ENCODE measurements around the gene ZNF761.

DNA sequence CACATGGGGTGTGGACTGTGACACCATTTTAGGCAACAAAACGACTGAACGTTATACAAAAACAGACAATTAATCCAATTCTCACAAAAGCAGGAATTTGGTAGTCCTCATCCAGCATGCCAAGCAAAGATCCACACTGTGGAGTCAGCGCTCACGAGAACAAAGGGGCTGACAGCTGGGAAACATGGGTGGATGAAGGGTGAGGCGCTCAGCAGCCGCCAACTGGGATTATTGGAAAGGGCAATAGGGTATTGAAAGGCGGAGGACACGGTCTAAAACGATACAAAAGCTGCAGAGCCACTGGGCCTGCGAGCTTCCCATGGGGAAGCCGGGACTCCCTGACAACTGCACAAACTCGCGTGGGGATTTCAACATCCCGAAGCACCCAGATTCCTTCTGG is 31.1 kb downstream of the ZNF761 start:
- no peak for TF ChIP-seq FOXP1 (IDR thresholded peaks at IDR 0.05)
- TF ChIP-seq FOXP1 (CRISPR knock-in tag; IDR thresholded peaks at IDR 0.05): no peak
- no peak for TF ChIP-seq PAX8 (CRISPR knock-in tag; IDR thresholded peaks at IDR 0.05; ENCODE audit: borderline replicate concordance)
- TF ChIP-seq, protein P1, sequence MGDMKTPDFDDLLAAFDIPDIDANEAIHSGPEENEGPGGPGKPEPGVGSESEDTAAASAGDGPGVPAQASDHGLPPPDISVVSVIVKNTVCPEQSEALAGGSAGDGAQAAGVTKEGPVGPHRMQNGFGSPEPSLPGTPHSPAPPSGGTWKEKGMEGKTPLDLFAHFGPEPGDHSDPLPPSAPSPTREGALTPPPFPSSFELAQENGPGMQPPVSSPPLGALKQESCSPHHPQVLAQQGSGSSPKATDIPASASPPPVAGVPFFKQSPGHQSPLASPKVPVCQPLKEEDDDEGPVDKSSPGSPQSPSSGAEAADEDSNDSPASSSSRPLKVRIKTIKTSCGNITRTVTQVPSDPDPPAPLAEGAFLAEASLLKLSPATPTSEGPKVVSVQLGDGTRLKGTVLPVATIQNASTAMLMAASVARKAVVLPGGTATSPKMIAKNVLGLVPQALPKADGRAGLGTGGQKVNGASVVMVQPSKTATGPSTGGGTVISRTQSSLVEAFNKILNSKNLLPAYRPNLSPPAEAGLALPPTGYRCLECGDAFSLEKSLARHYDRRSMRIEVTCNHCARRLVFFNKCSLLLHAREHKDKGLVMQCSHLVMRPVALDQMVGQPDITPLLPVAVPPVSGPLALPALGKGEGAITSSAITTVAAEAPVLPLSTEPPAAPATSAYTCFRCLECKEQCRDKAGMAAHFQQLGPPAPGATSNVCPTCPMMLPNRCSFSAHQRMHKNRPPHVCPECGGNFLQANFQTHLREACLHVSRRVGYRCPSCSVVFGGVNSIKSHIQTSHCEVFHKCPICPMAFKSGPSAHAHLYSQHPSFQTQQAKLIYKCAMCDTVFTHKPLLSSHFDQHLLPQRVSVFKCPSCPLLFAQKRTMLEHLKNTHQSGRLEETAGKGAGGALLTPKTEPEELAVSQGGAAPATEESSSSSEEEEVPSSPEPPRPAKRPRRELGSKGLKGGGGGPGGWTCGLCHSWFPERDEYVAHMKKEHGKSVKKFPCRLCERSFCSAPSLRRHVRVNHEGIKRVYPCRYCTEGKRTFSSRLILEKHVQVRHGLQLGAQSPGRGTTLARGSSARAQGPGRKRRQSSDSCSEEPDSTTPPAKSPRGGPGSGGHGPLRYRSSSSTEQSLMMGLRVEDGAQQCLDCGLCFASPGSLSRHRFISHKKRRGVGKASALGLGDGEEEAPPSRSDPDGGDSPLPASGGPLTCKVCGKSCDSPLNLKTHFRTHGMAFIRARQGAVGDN (CRISPR knock-in tag; IDR thresholded peaks at IDR 0.05): no peak

Measured in HepG2 (cell line).